ENCODE data around the gene DGKI.

DNA sequence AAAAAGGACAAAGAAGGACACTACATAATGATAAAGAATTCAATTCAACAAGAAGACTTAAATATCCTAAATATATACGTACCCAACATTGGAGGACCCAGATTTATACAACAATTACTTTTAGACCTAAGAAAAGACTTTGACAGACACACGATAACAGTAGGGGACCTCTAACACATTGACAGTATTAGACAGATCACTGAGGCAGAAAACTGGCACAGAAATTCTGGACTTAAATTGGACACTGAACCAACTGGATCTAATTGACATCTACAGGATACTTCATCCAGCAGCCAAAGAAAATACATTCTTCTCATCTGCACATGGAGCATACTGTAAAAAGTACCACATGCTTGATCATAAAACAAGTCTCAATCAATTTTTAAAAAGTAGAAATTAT is 103.8 kb downstream of the DGKI start:
- TF ChIP-seq, protein P1, sequence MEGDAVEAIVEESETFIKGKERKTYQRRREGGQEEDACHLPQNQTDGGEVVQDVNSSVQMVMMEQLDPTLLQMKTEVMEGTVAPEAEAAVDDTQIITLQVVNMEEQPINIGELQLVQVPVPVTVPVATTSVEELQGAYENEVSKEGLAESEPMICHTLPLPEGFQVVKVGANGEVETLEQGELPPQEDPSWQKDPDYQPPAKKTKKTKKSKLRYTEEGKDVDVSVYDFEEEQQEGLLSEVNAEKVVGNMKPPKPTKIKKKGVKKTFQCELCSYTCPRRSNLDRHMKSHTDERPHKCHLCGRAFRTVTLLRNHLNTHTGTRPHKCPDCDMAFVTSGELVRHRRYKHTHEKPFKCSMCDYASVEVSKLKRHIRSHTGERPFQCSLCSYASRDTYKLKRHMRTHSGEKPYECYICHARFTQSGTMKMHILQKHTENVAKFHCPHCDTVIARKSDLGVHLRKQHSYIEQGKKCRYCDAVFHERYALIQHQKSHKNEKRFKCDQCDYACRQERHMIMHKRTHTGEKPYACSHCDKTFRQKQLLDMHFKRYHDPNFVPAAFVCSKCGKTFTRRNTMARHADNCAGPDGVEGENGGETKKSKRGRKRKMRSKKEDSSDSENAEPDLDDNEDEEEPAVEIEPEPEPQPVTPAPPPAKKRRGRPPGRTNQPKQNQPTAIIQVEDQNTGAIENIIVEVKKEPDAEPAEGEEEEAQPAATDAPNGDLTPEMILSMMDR (IDR thresholded peaks at IDR 0.05), result no peak
- TF ChIP-seq EP300 (IDR thresholded peaks at IDR 0.05), result no peak

Measured in suprapubic skin (tissue), 3 donors.